Upper lobe of right lung (tissue), 1 donor: ENCODE measurements around the gene ARF3. TPM values are rescaled to one million over a fixed set of nuclear protein-coding genes. Genes with fewer than 3 reads are reported as not detected.
"Not testable (repeated sequence)": the region's sequence is repeated elsewhere in the genome, so short reads cannot be mapped to it uniquely, and the experiment has no call there.

Experiments
- ATAC-seq: fragments of 200-7000 bp; cut with Tn5 transposase; one replicate; pipeline ENCODE4 v1.9.1; 2020; ENCODE audit warnings: mild to moderate bottlenecking, moderate library complexity
- DNase-seq: peaks from one replicate; pipeline ENCODE4 v3.0.0-alpha.2; 2020
- H3K27ac ChIP-seq: fragments of 200-600 bp; one replicate; pipeline ENCODE4 v1.8.0; 2022
- H3K27me3 ChIP-seq: fragments of 200-600 bp; one replicate; pipeline ENCODE4 v1.8.0; 2022; ENCODE audit warnings: mild to moderate bottlenecking
- H3K36me3 ChIP-seq: fragments of 200-600 bp; one replicate; pipeline ENCODE4 v1.8.0; 2022
- H3K4me1 ChIP-seq: fragments of 200-600 bp; one replicate; pipeline ENCODE4 v1.8.0; 2022
- H3K4me3 ChIP-seq: fragments of 200-600 bp; one replicate; pipeline ENCODE4 v1.8.0; 2022; ENCODE audit warnings: mild to moderate bottlenecking
- H3K9me3 ChIP-seq: fragments of 200-600 bp; one replicate; pipeline ENCODE4 v1.8.0; 2022
- intact Hi-C: fragments of 100-400 bp; cut with DNase I; formaldehyde crosslinking; loops from one replicate; pipeline ENCODE4 v1.11.0; 2022
- total RNA-seq: library from RNA; stranded (reverse); fragmentation: NEBNext Ultra II Directional; extraction: Animal tissue kit (Norgen Biotek cat#: 25700); gene quantifications from one replicate; pipeline ENCODE4 v1.2.1, GENCODE V29; 2021
- TF ChIP-seq, protein P1 (sequence below): fragments of 200-600 bp; IDR thresholded peaks from one replicate; pipeline ENCODE4 v1.8.0; 2022; ENCODE audit warnings: antibody characterized with exemption
- donor health status: DM: no; HTN: yes; CAD: no; lungs with severe emphysema.

ARF3 gene
- total RNA-seq, 1 donor from 2014 or later: 146 TPM

- peaks cover 17% of the 10 kb centered on the region for H3K36me3 ChIP-seq
- H3K27ac ChIP-seq: no peak overlapping the region
- no peaks in the 10 kb centered on the region for H3K9me3 ChIP-seq
- TF ChIP-seq, protein P1, sequence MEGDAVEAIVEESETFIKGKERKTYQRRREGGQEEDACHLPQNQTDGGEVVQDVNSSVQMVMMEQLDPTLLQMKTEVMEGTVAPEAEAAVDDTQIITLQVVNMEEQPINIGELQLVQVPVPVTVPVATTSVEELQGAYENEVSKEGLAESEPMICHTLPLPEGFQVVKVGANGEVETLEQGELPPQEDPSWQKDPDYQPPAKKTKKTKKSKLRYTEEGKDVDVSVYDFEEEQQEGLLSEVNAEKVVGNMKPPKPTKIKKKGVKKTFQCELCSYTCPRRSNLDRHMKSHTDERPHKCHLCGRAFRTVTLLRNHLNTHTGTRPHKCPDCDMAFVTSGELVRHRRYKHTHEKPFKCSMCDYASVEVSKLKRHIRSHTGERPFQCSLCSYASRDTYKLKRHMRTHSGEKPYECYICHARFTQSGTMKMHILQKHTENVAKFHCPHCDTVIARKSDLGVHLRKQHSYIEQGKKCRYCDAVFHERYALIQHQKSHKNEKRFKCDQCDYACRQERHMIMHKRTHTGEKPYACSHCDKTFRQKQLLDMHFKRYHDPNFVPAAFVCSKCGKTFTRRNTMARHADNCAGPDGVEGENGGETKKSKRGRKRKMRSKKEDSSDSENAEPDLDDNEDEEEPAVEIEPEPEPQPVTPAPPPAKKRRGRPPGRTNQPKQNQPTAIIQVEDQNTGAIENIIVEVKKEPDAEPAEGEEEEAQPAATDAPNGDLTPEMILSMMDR: no peak
- no peaks in the 10 kb centered on the region for H3K27me3 ChIP-seq
- no peaks in the 10 kb centered on the region for H3K4me1 ChIP-seq
- intact Hi-C loops: no loop called here
- no peak overlapping the region for H3K4me3 ChIP-seq
- DNase-seq: no peak
- no peak for ATAC-seq
Measured at GRCh38 chr12:48923117-48923516, 34.2 kb downstream of the ARF3 start.

DNA sequence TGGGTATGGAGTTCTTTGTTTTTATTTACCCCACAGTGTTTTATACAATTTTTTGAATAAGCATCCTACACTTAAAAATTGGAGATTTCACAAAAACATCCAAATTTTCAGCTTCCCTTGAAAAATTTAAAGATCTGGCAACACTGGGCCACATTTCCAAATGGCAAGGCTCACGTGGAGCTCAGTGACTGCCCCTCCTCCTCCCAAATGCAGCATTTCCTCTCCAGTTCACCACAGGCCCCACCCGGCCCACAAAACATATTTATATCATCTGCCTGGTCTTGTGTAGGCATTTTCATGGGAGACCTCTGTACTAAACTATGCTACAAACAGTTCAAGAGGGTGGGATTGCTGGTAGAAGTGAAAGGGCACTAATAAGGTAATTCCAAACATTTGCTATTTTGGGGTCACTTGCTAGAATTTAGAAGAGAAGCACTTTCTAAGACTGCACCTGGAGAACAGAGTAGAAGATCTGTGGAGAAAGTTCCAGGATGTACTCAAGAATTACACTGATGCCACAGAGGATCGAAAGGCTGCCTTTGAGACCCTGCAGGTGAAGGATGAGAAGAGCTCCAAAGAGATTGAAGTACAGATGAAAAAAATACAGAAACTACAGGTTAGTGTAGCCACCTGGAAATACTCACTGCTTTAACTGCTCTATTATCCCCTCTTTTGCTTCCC lies 39.3 kb downstream of the ARF3 start:
- Histone ChIP-seq H3K27me3 (no peaks in the 10 kb centered on the region), H3K36me3 (peaks cover 16% of the 10 kb centered on the region), H3K4me3 (peak overlapping the region; percentile 13), H3K4me1 (no peaks in the 10 kb centered on the region), H3K9me3 (no peaks in the 10 kb centered on the region), H3K27ac (no peak overlapping the region)
- intact Hi-C loops: no loop called here
- peak; percentile 57 for ATAC-seq
- no peak for DNase-seq
- TF ChIP-seq, protein P1: no peak

DNA sequence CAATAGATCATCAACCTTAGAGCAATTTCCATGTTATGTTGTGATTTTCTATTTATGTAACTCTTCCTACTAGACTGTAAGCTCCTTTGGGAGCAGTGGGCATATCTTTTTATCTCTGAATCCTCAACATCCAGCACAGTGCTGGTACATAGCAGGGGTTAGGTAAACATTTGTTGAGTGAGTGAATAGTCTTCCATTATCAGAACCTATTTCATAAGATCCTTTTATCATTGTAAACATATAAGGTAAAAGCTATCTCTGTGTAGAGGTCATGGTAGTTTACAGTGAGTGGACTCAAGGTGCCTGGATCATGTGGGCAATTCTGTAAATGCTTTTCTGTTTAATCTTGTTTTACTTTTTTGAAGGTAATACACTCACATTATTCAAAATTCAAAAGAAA lies 47.1 kb downstream of the ARF3 start:
- Histone ChIP-seq H3K4me3 (no peak overlapping the region), H3K27me3 (no peaks in the 10 kb centered on the region), H3K9me3 (no peaks in the 10 kb centered on the region), H3K27ac (no peak overlapping the region), H3K4me1 (no peaks in the 10 kb centered on the region), H3K36me3 (no peaks in the 10 kb centered on the region)
- intact Hi-C loops: no loop called here
- TF ChIP-seq, protein P1: no peak
- no peak for DNase-seq
- no peak for ATAC-seq

GRCh38 chr12:48909698-48910097 lies 47.6 kb downstream of the ARF3 start:
- H3K36me3 ChIP-seq, intact Hi-C loops, DNase-seq, H3K27me3 ChIP-seq, H3K4me1 ChIP-seq, H3K27ac ChIP-seq, H3K4me3 ChIP-seq, ATAC-seq, H3K9me3 ChIP-seq: not testable (repeated sequence)

GRCh38 chr12:48907245-48907644 lies 50.0 kb downstream of the ARF3 start:
- H3K27ac ChIP-seq: no peak overlapping the region
- intact Hi-C loops: no loop called here
- no peaks in the 10 kb centered on the region for H3K9me3 ChIP-seq
- H3K4me3 ChIP-seq: no peak overlapping the region
- H3K4me1 ChIP-seq: no peaks in the 10 kb centered on the region
- no peaks in the 10 kb centered on the region for H3K27me3 ChIP-seq
- ATAC-seq (no peak), DNase-seq (no peak)
- TF ChIP-seq, protein P1: no peak
- H3K36me3 ChIP-seq: no peaks in the 10 kb centered on the region

DNA sequence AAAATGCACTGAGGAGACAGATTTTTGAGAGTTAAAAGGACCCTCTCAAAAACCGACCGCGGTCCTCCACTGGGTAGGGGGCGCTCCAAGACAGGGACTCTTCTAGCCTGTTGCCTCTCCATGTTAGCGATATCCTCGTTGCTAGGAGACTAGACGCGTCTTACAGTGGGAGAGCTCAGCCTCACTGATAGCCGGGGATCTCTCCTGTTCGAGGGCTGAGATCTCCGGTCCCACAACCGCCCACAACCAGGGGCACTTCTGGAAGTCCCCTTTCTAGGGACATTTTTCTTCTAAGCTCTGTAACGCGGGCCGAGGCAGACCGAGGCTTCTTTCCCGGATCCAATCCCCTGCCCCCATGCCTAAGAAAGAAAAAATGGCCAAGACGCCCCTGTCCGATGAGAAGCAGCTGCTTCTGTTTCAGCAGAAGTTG lies 53.3 kb downstream of the ARF3 start:
- DNase-seq (peak; percentile 76), ATAC-seq (peak; percentile 94)
- H3K9me3 ChIP-seq: no peaks in the 10 kb centered on the region
- intact Hi-C loops: no loop called here
- TF ChIP-seq, protein P1: peak; percentile 68
- H3K4me3 ChIP-seq: peak overlapping the region; percentile 46
- H3K27me3 ChIP-seq: no peaks in the 10 kb centered on the region
- H3K36me3 ChIP-seq: no peaks in the 10 kb centered on the region
- no peak overlapping the region for H3K27ac ChIP-seq
- no peaks in the 10 kb centered on the region for H3K4me1 ChIP-seq
